GM23338 (cell line): Measurements from ENCODE around the gene NAP1L4. TPM values are rescaled to one million over a fixed set of nuclear protein-coding genes. Genes with fewer than 3 reads are reported as not detected.

Source experiments
- ATAC-seq: fragments of 200-7000 bp; cut with Tn5 transposase; 3 replicates; pipeline ENCODE4 v1.9.1; 2020
- DNase-seq: peaks from one replicate; pipeline ENCODE4 v3.0.0-alpha.2; 2015; ENCODE audit warnings: low spot score
- H2AFZ ChIP-seq: fragments of 200-600 bp; sonication (generic); 2 replicates; pipeline ENCODE4 v1.8.0; 2016; ENCODE audit warnings: antibody characterized with exemption, mild to moderate bottlenecking, moderate library complexity
- H3F3A ChIP-seq: fragments of 200-600 bp; sonication (generic); replicated peaks from 2 replicates; pipeline ENCODE4 v1.8.0; 2017; ENCODE audit warnings: antibody characterized with exemption, mixed run types, low read depth
- H3K27ac ChIP-seq: fragments of 200-600 bp; sonication (generic); 2 replicates; pipeline ENCODE4 v1.6.1; 2016; ENCODE audit warnings: low read depth
- H3K27me3 ChIP-seq: fragments of 200-600 bp; sonication (generic); 2 replicates; pipeline ENCODE4 v1.8.0; 2016; ENCODE audit warnings: mild to moderate bottlenecking, mixed run types, moderate library complexity; ENCODE audit not compliant: insufficient read depth
- H3K36me3 ChIP-seq: fragments of 200-600 bp; sonication (generic); 2 replicates; pipeline ENCODE4 v1.8.0; 2016; ENCODE audit warnings: mild to moderate bottlenecking; ENCODE audit not compliant: insufficient read depth
- H3K4me1 ChIP-seq: fragments of 200-600 bp; sonication (generic); 2 replicates; pipeline ENCODE4 v1.8.0; 2016; ENCODE audit warnings: mild to moderate bottlenecking, moderate library complexity; ENCODE audit not compliant: insufficient read depth
- H3K4me2 ChIP-seq: fragments of 200-600 bp; sonication (generic); 2 replicates; pipeline ENCODE4 v1.7.1; 2017; ENCODE audit warnings: mixed run types
- H3K4me3 ChIP-seq: fragments of 200-600 bp; sonication (generic); 2 replicates; pipeline ENCODE4 v1.6.1; 2016; ENCODE audit warnings: mixed run types
- H3K79me2 ChIP-seq: fragments of 200-600 bp; sonication (generic); replicated peaks from 2 replicates; pipeline ENCODE4 v1.8.0; 2017; ENCODE audit warnings: mild to moderate bottlenecking; ENCODE audit not compliant: insufficient read depth
- H3K9me2 ChIP-seq: fragments of 200-600 bp; sonication (generic); 2 replicates; pipeline ENCODE4 v1.8.0; 2017; ENCODE audit not compliant: insufficient read depth
- H4K20me1 ChIP-seq: fragments of 200-600 bp; sonication (generic); replicated peaks from 2 replicates; pipeline ENCODE4 v1.8.0; 2017; ENCODE audit warnings: mild to moderate bottlenecking; ENCODE audit not compliant: insufficient read depth
- H3K27ac Mint-ChIP-seq: 2 replicates; pipeline ENCODE4 v1.8.0; 2020; ENCODE audit warnings: inconsistent platforms, mild to moderate bottlenecking, moderate library complexity, mixed read lengths
- H3K27me3 Mint-ChIP-seq: 3 replicates; pipeline ENCODE4 v1.8.0; 2022; ENCODE audit warnings: low read depth, mild to moderate bottlenecking, moderate library complexity, mixed read lengths, inconsistent platforms; ENCODE audit not compliant: insufficient read depth, poor library complexity
- H3K36me3 Mint-ChIP-seq: 3 replicates; pipeline ENCODE4 v1.8.0; 2021; ENCODE audit warnings: low read depth, mild to moderate bottlenecking, inconsistent platforms, moderate library complexity, mixed read lengths
- H3K4me1 Mint-ChIP-seq: 3 replicates; pipeline ENCODE4 v1.8.0; 2020; ENCODE audit warnings: mild to moderate bottlenecking, inconsistent platforms, mixed read lengths
- H3K4me3 Mint-ChIP-seq: 3 replicates; pipeline ENCODE4 v1.8.0; 2021; ENCODE audit warnings: moderate library complexity, mild to moderate bottlenecking, inconsistent platforms, mixed read lengths
- H3K9me3 Mint-ChIP-seq: 3 replicates; pipeline ENCODE4 v1.8.0; 2020; ENCODE audit warnings: moderate library complexity, mild to moderate bottlenecking, inconsistent platforms, mixed read lengths
- CREB1 ChIP-seq: fragments of 250-450 bp; sonication (Bioruptor Pico); IDR thresholded peaks from 2 replicates; pipeline ENCODE4 v1.5.0; 2020; ENCODE audit warnings: low read depth, mild to moderate bottlenecking, moderate library complexity
- CTCF ChIP-seq, 2 experiments: fragments of 200-600 bp in 1 of 2; sonication (generic) in 1 of 2; conservative IDR thresholded peaks; 2 replicates each; pipeline versions ENCODE4 v1.5.1 to v1.6.1; 2016 to 2017; ENCODE audit warnings: antibody characterized with exemption in 2 of 2, low read depth in 2 of 2, mild to moderate bottlenecking in 2 of 2, moderate library complexity in 1 of 2
- ETS1 ChIP-seq: IDR thresholded peaks from 2 replicates; pipeline ENCODE4 v1.6.1; 2016; ENCODE audit warnings: antibody characterized with exemption
- EZH2 ChIP-seq: fragments of 200-600 bp; sonication (generic); IDR thresholded peaks from one replicate; pipeline ENCODE4 v1.8.0; 2017; ENCODE audit warnings: antibody characterized with exemption, mild to moderate bottlenecking, low read depth; ENCODE audit not compliant: unreplicated experiment
- EZH2phosphoT487 ChIP-seq: fragments of 200-600 bp; sonication (generic); IDR thresholded peaks from one replicate; pipeline ENCODE4 v1.8.1; 2018; ENCODE audit warnings: antibody characterized with exemption; ENCODE audit not compliant: unreplicated experiment
- JUNB ChIP-seq: IDR thresholded peaks from one replicate; pipeline ENCODE4 v1.6.1; 2016; ENCODE audit warnings: antibody characterized with exemption; ENCODE audit not compliant: unreplicated experiment
- NANOG ChIP-seq: IDR thresholded peaks from 2 replicates; pipeline ENCODE4 v1.6.1; 2016; ENCODE audit warnings: antibody characterized with exemption, borderline replicate concordance
- POLR2AphosphoS5 ChIP-seq: IDR thresholded peaks from 2 replicates; pipeline ENCODE4 v1.6.1; 2016; ENCODE audit warnings: antibody characterized with exemption, low read depth
- REST ChIP-seq: IDR thresholded peaks from one replicate; pipeline ENCODE4 v1.6.1; 2018; ENCODE audit warnings: antibody characterized with exemption; ENCODE audit not compliant: unreplicated experiment
- STAT1 ChIP-seq: IDR thresholded peaks from one replicate; pipeline ENCODE4 v1.6.1; 2016; ENCODE audit warnings: antibody characterized with exemption; ENCODE audit not compliant: unreplicated experiment
- ZNF114 ChIP-seq: fragments of 250-450 bp; sonication (Bioruptor Pico); IDR thresholded peaks from 2 replicates; pipeline ENCODE4 v1.5.0; 2020; ENCODE audit warnings: mild to moderate bottlenecking, moderate library complexity
- ZNF331 ChIP-seq: fragments of 250-450 bp; sonication (Bioruptor Pico); IDR thresholded peaks from 2 replicates; pipeline ENCODE4 v1.5.0; 2020; ENCODE audit warnings: low read depth, mild to moderate bottlenecking, moderate library complexity
- ZNF462 ChIP-seq: fragments of 250-450 bp; sonication (Bioruptor Pico); IDR thresholded peaks from 2 replicates; pipeline ENCODE4 v1.5.0; 2020; ENCODE audit warnings: mild to moderate bottlenecking, moderate library complexity
- polyA plus RNA-seq: library from polyadenylated mRNA; unstranded; fragments of >200 nt; fragmentation: Nextera tagmentation; extraction: Ambion mirVana; gene quantifications from 2 replicates; pipeline ENCODE4 v1.2.1, GENCODE V29; 2016
- total RNA-seq: library from RNA; depleted of rRNA; stranded (reverse); fragments of >200 nt; shearing (Covaris generic); gene quantifications from 2 replicates; pipeline ENCODE4 v1.2.3, GENCODE V29; 2014

Gene NAP1L4
- total and polyA plus RNA-seq, 2 experiments from 2014 or later, result 181 to 189 TPM

GRCh38 chr11:2916114-2916891, 75.8 kb downstream of the NAP1L4 start:
- H3K27ac Mint-ChIP-seq, result no peak overlapping the region
- no peak overlapping the region for H3K4me3 Mint-ChIP-seq
- Histone ChIP-seq H3K4me3 (no peak overlapping the region), H3K79me2 (no peaks in the 10 kb centered on the region), H3F3A (no peaks in the 10 kb centered on the region), H3K9me2 (no peaks in the 10 kb centered on the region), H4K20me1 (no peaks in the 10 kb centered on the region), H3K36me3 (no peaks in the 10 kb centered on the region), H3K27ac (no peak overlapping the region), H3K4me2 (no peak overlapping the region), H2AFZ (no peak overlapping the region), H3K27me3 (no peaks in the 10 kb centered on the region), H3K4me1 (no peaks in the 10 kb centered on the region)
- TF ChIP-seq NANOG (no peak), REST (no peak), EZH2 (no peak), ZNF331 (CRISPR knock-in tag) (no peak), CREB1 (CRISPR knock-in tag) (no peak), ZNF114 (CRISPR knock-in tag) (no peak), CTCF (conservative IDR thresholded peaks at IDR 0.05; ENCODE audit: low read depth in 2 of 2) (no peak), ZNF462 (CRISPR knock-in tag) (no peak), STAT1 (no peak), ETS1 (no peak), POLR2AphosphoS5 (no peak), EZH2phosphoT487 (no peak), JUNB (no peak)
- DNase-seq (no peak), ATAC-seq (no peak)
- H3K4me1 Mint-ChIP-seq, result peaks cover 17% of the 10 kb centered on the region
- H3K36me3 Mint-ChIP-seq, result no peaks in the 10 kb centered on the region
- peaks cover 13% of the 10 kb centered on the region for H3K27me3 Mint-ChIP-seq
- no peaks in the 10 kb centered on the region for H3K9me3 Mint-ChIP-seq
